Central memory CD8-positive, alpha-beta T cell (primary cell): Measurements from ENCODE around the gene LSP1.

Source experiments
- ATAC-seq: fragments of 150-1000 bp; cut with Tn5 transposase; replicated peaks from 2 replicates; pipeline ENCODE4 v1.10.0; 2022; ENCODE audit warnings: mild to moderate bottlenecking, moderate FRiP score, moderate number of reproducible peaks; ENCODE audit not compliant: poor library complexity, severe bottlenecking; ENCODE audit errors: extremely low read depth
- DNase-seq, 2 donors: peaks; one replicate each; pipeline ENCODE4 v3.0.0; 2021; ENCODE audit warnings: low spot score in 2 of 2
- H3K27ac Mint-ChIP-seq: one replicate; pipeline ENCODE4 v1.8.0; 2022; ENCODE audit warnings: low read depth, mild to moderate bottlenecking, moderate library complexity, mixed read lengths
- H3K27me3 Mint-ChIP-seq: one replicate; pipeline ENCODE4 v1.8.0; 2022; ENCODE audit warnings: mixed read lengths
- H3K36me3 Mint-ChIP-seq: one replicate; pipeline ENCODE4 v1.8.0; 2022; ENCODE audit warnings: mild to moderate bottlenecking, moderate library complexity, mixed read lengths; ENCODE audit not compliant: insufficient read depth
- H3K4me1 Mint-ChIP-seq: one replicate; pipeline ENCODE4 v1.8.0; 2022; ENCODE audit warnings: mixed read lengths
- H3K4me3 Mint-ChIP-seq: one replicate; pipeline ENCODE4 v1.8.0; 2022; ENCODE audit warnings: mild to moderate bottlenecking, moderate library complexity, mixed read lengths
- H3K9me3 Mint-ChIP-seq: one replicate; pipeline ENCODE4 v1.8.0; 2022; ENCODE audit warnings: mixed read lengths

The LSP1 gene

DNA sequence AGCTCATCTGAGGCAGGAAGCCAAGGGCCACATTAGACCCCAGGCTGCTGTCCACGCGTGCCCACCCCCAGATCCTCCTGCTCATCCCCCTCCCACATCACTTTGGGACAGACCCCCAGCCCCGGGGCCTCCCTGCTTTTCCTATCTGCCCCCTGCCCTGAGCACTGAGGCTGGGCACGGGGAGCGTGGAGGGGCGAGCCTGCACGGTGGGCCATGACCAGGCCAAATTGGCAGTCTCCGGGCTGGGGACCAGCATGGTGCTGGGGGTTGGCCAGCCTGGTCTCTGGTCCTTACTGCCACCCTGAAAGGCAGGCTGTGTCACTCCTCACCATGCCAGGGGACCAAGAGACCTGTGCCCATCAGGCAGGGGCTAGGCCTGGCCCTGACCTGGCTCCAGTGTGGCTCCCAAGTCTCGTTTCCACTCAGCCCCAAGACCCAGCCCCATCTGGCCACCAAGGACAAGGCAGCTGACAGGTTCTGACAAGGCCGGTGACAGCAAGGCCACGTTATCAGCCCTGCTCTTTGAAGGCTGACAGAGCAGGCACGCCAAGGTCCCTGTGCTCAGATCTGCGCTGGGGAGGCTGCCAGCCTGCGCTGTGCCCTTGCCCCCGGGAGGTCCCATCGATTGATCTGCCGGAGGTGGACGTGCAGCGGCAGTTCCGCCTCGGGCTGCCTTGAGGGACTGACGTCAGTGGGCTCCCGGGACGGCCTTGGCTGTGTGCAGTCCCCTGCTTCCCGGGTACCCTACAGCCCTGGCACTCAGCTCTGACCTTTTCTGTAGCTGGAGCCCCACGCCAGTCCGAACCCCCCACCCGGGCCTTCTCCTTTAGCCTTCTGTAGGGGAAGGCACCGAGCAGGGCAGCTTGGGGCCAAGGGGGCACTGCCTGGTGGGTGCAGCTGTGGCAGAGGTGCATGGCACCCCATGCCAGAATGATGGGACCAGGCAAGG is 10.5 kb upstream of the LSP1 start:
- peaks cover 1% of the 10 kb centered on the region for H3K36me3 Mint-ChIP-seq
- H3K4me3 Mint-ChIP-seq: peak overlapping the region; percentile 76
- DNase-seq: no peak
- H3K27me3 Mint-ChIP-seq: no peaks in the 10 kb centered on the region
- ATAC-seq: no peak
- no peak overlapping the region for H3K27ac Mint-ChIP-seq
- no peaks in the 10 kb centered on the region for H3K9me3 Mint-ChIP-seq
- peaks cover 52% of the 10 kb centered on the region for H3K4me1 Mint-ChIP-seq

DNA sequence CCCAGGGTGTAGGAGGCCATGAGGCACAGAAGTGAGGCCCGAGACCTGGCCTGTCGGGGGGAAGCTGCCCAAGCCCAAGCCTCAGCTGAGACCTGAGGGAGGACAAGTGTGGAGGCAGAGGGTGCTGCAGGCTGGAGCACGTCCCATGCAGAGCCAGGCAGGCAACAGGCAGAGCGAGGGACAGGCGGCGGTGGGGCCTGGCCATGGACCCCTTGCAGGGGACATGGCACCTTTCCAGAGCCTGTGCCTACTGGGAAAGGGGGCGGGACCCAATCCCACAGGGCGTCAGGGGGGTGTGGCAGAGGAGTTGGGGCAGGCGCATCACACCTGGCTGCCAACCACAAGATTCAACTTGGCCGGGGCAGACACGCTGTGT is 9.8 kb upstream of the LSP1 start:
- H3K9me3 Mint-ChIP-seq: no peaks in the 10 kb centered on the region

DNA sequence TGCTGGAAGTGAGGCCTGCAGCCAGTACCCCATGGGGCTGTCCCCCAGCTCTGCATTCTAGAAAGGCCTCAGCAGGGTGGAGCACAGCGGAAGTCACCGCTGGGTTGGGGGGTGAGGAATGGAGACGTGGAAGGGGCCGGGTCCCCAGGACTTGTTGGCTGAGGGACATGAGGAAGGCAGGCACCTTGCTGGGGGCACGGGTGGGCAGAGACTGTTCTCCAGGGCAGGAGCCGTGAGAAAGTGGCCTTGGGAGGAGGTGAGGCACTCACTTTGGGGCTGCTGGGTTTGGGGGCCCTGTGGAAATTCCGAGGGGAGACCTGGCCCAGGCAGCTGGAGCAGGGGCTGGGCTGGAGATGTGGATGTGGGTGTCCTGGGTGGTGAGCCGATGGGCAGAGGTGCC is 9.1 kb upstream of the LSP1 start:
- H3K36me3 Mint-ChIP-seq: peaks cover 1% of the 10 kb centered on the region
- peak overlapping the region; percentile 97 for H3K27ac Mint-ChIP-seq
- peaks cover 58% of the 10 kb centered on the region for H3K4me1 Mint-ChIP-seq
- no peak for ATAC-seq
- peak overlapping the region; percentile 76 for H3K4me3 Mint-ChIP-seq
- H3K27me3 Mint-ChIP-seq: no peaks in the 10 kb centered on the region
- H3K9me3 Mint-ChIP-seq: no peaks in the 10 kb centered on the region
- DNase-seq: no peak

More for the DNA sequence above, 9.8 kb upstream of the LSP1 start:
- no peaks in the 10 kb centered on the region for H3K27me3 Mint-ChIP-seq
- peaks cover 1% of the 10 kb centered on the region for H3K36me3 Mint-ChIP-seq
- H3K4me1 Mint-ChIP-seq: peaks cover 56% of the 10 kb centered on the region
- peak overlapping the region; percentile 76 for H3K4me3 Mint-ChIP-seq
- H3K27ac Mint-ChIP-seq: peak overlapping the region; percentile 97
- no peak for ATAC-seq
- DNase-seq: no peak

DNA sequence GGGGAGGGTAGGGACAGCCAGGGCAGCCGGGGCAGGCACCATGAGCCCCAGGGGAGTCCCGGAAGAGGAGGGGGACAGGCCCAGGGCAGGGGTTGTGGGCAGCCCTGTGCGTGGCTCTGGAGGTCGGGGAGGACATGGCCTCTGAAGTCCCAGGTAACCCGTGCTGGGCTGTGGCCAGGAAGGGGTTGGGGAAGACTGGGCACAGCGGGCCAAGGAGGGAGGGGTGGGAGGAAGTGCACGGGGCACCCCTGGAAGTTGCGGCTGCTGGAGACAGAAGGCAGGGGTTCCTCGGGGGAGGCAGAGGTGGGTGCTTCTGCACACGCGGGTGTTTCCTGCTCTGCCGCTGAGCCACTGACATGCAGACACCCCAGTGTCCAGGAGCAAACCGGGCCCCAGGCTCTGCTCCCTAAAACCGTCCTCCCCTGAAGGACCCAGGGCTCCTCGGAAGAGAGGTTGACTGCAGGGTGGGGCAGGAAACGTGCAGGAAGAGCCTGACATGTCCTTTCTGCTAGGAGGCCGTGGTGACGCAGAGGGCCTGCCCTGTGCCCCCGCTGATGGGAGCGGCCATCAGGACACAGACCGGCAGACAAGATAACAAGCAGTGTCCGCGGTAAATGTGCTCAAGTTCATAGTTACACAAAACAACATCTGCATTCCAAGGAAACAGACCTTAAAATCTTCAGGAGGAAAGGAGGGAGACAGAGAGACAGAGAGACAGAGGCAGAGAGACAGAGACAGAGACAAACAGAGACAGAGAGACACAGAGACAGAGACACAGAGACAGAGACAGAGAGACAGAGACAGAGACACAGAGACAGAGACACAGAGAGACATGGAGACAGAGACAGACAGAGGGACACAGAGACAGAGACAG is 8.4 kb upstream of the LSP1 start:
- H3K4me1 Mint-ChIP-seq: peaks cover 63% of the 10 kb centered on the region
- DNase-seq: no peak
- H3K36me3 Mint-ChIP-seq: peaks cover 1% of the 10 kb centered on the region
- peak; percentile 48 for ATAC-seq
- no peaks in the 10 kb centered on the region for H3K9me3 Mint-ChIP-seq
- peak overlapping the region; percentile 97 for H3K27ac Mint-ChIP-seq
- H3K4me3 Mint-ChIP-seq: peak overlapping the region; percentile 76
- H3K27me3 Mint-ChIP-seq: no peaks in the 10 kb centered on the region

DNA sequence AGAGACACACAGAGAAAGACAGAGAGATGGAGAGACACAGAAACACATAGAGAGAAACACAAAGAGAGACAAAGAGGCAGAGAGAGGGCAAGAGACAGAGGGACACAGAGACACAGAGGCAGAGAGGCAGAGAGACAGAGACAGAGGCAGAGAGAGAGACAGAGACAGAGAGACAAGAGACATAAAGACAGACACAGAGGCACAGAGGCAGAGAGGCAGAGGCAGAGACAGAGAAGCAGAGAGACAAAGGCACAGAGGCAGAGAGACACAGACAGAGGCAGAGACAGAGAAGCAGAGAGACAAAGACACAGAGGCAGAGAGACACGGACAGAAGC is 7.8 kb upstream of the LSP1 start:
- ATAC-seq: no peak
- Mint-ChIP-seq H3K4me1 (peaks cover 63% of the 10 kb centered on the region), H3K9me3 (no peaks in the 10 kb centered on the region), H3K36me3 (peaks cover 1% of the 10 kb centered on the region), H3K27ac (peak overlapping the region; percentile 97), H3K27me3 (no peaks in the 10 kb centered on the region), H3K4me3 (peak overlapping the region; percentile 76)
- DNase-seq: no peak

DNA sequence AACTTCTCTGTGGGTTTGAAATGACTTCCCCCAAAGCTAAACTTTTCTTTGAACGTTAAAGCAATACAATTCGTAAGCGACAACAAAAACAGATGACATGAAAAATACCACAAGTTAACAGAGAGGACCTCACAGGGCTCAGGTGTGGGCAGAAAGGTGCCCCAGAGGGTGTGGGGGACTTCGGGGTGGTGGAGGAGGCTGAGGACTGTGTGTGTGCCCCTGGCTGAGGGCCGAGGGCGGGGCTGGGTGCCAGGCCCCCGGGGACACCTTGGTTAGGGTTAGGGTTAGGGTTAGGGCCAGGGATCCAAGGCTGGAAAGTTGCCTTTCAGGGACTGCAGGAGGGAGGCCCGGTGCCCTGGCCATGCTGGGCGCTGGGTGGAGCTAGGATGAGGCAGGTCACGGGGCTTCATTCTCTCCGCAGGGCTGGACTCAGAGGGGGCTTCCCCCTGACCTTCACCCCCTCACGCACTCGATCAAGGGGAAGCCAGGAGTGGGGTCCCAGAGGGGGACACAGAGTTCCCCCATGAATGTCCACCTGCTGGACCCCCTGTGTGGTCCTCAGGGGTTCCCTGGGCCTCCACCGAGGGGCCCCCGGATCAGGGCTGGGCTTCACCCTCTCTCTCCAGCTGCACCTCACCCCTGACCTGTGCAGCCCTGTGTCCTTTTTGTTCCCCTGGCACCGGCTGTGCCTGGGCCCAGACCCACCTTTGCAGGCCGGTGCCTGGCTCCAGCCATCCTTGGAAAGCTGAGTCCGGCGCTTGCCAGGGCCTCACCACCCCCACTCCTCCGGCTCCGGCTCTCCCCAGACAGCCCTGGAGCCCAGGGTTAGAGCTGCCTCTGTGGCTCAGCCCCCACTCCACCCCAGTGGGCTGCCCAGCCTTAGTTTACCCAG is 7.1 kb upstream of the LSP1 start:
- H3K4me1 Mint-ChIP-seq: peaks cover 68% of the 10 kb centered on the region
- peak; percentile 73 for ATAC-seq
- peak overlapping the region; percentile 97 for H3K27ac Mint-ChIP-seq
- H3K9me3 Mint-ChIP-seq: no peaks in the 10 kb centered on the region
- H3K27me3 Mint-ChIP-seq: no peaks in the 10 kb centered on the region
- peak in 1 of 2 donors; percentile 36 for DNase-seq
- H3K4me3 Mint-ChIP-seq: peak overlapping the region; percentile 76
- peaks cover 1% of the 10 kb centered on the region for H3K36me3 Mint-ChIP-seq

DNA sequence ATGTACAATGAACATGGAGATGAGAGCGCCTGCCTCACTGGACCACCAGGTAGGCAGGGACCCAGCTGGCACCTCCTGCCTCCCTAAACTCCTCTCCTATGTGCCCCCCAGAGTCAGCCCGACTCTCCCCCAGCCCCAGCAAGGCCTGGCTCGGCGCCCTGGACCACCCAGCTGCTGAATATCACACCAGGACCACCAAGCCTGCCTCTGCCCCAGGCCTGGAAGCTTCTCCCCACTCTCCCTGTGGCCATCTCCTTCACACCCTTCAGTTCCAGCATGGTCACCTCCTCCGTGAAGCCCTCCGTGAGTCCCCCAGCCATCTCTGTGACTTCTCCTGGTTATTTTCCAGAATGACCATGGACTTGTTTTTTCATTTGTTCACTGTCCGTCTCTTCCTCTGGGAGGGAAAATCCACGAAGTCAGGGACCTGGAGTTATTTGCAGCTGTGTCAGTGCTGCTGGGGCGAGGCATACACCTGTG is 6.4 kb upstream of the LSP1 start:
- Mint-ChIP-seq H3K27ac (peak overlapping the region; percentile 88), H3K9me3 (no peaks in the 10 kb centered on the region), H3K36me3 (peaks cover 1% of the 10 kb centered on the region), H3K4me1 (peaks cover 75% of the 10 kb centered on the region), H3K27me3 (no peaks in the 10 kb centered on the region), H3K4me3 (peak overlapping the region; percentile 6)
- ATAC-seq: no peak
- no peak for DNase-seq

DNA sequence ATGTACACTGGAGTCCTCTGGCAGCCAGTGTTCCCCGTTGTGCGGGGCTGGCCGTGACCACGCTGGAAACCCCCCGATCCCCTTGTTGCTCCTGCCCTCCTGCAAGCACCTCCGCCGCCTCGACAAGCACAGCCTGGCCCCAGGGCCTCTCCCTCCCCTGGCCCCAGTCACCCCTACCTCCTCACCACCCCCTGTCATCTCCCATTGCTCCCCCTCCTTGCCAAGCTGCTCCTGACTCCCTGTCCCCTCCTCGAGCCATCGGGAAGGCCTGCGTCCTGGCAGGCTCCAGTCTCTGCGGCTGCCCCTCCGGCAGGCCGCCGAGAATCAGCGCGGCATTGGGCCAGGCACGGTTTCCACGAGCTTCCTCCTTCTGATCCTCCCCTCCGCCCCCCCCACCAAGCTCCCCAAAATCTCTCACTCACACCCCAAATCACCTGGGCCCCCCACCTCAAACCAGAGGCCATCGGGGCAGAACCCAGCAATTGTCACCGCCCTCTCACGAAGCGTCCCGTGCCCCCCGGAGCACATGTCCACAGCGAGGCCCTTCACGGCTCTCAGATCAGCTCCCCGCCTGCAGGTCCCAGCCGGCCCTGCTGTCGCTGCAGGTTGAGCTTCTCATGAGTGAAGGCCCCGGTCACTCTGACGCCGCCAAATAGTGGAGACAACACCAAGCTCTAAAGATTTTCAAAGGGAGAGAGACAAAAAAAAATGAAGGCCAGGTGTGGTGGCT is 5.7 kb upstream of the LSP1 start:
- no peak for DNase-seq
- Mint-ChIP-seq H3K4me3 (peak overlapping the region; percentile 11), H3K36me3 (peaks cover 1% of the 10 kb centered on the region), H3K27ac (peak overlapping the region; percentile 88), H3K9me3 (no peaks in the 10 kb centered on the region), H3K4me1 (peaks cover 79% of the 10 kb centered on the region), H3K27me3 (no peaks in the 10 kb centered on the region)
- no peak for ATAC-seq

DNA sequence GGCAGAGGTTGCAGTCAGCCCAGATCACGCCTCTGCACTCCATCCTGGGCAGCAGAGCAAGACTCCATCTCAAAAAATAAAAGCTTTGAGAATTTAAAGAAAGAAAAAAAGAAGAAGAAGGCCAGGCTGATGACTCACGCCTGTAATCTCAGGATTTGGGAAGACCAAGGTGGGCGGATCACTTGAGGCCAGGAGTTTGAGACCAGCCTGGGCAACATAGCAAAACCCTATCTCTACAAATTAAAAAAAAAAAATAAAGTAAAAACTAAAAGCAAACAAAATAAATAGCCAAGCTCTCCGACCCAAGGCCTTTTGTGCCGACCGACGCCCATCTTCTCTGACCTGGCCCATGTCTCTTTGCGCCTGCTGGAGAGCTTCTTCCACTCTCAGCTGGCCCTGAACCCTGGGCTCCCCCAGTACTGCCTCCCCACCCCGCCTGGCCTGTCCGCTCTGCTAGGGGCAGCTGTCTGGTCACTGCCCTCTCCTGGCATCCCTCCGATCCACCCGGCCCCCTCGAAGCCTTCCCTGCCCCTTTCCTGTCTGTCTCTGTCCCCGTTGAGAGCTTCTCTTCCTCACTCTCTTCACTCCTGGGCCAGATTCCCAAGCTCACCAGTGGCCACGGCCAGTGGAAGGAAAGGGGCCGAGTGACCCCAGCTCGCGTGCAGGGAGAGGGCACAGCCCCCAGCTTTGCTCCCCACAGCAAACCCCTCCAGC is 4.8 kb upstream of the LSP1 start:
- Mint-ChIP-seq H3K4me3 (no peak overlapping the region), H3K4me1 (peaks cover 85% of the 10 kb centered on the region), H3K9me3 (no peaks in the 10 kb centered on the region), H3K36me3 (peaks cover 7% of the 10 kb centered on the region), H3K27ac (peak overlapping the region; percentile 88), H3K27me3 (no peaks in the 10 kb centered on the region)
- ATAC-seq (no peak), DNase-seq (no peak)

DNA sequence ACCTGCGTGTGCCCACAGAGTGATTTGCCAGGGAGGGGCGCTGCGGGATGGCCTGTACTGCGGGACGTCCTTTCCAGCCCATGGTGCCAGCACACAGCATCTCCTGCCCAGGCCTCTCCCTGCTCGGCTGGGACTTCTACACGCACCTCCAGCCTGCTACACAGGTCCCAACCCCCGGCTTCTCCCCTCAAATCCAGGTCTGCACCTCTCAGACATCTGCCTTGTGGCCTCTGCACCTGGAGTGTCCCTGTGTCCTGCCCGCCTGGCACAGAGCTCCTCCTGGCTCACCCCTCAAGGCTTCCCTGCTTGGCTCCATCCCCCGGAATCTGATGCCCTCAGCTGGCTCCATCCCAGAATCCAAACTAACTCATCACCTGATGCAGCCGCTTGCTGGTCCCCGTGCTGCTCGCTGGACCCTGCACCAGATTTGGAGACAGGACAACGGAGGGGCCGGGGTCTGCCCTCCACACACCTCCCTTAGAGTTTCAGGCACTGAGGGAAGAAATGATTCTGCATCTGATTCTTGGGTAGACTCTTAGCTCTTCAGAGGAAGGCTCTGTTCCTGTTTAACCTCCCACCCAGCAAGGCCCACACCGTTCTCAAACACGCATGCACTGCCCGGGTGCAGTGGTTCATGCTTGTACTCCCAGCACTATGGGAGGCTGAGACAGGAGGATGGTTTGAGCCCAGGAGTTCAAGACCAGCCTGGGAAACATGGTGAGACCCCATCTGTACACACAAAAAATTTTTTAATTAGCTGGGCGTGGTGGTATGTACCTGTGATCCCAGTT is 4.0 kb upstream of the LSP1 start:
- peaks cover 13% of the 10 kb centered on the region for H3K36me3 Mint-ChIP-seq
- DNase-seq (no peak), ATAC-seq (no peak)
- no peaks in the 10 kb centered on the region for H3K9me3 Mint-ChIP-seq
- no peaks in the 10 kb centered on the region for H3K27me3 Mint-ChIP-seq
- peak overlapping the region; percentile 99 for H3K27ac Mint-ChIP-seq
- H3K4me1 Mint-ChIP-seq: peaks cover 80% of the 10 kb centered on the region
- H3K4me3 Mint-ChIP-seq: peak overlapping the region; percentile 27
